T-cell (primary cell): ENCODE data around the gene HDAC11. TPM values are rescaled to one million over a fixed set of nuclear protein-coding genes. Genes with fewer than 3 reads are reported as not detected.

Source experiments
- ATAC-seq, 4 experiments: fragments of 200-7000 bp in 3 of 4; fragments of 150-1000 bp in 1 of 4; cut with Tn5 transposase; replicated peaks in 1 of 4; 1 replicate in 3 of 4; 2 replicates in 1 of 4; pipeline ENCODE4 v1.10.0; 2021; ENCODE audit warnings: moderate library complexity in 3 of 4, mild to moderate bottlenecking in 2 of 4, moderate number of reproducible peaks in 1 of 4
- CTCF ChIA-PET, 2 donors: fragments of 300-600 bp; sonication (Branson Sonifier 250); formaldehyde crosslinking; loops; one replicate each; lab custom pipeline; 2022; ENCODE audit warnings: antibody characterized with exemption in 2 of 2; lab: Charles Lee
- POLR2A ChIA-PET, 2 donors: fragments of 300-600 bp; sonication (Branson Sonifier 250); formaldehyde crosslinking; loops; one replicate each; lab custom pipeline; 2022; ENCODE audit warnings: antibody characterized with exemption in 2 of 2; lab: Charles Lee
- DNase-seq, 35 experiments: peaks; one replicate each; pipeline versions ENCODE4 v3.0.0 to v3.0.0-alpha.2; 2013 to 2023
- H3K27ac ChIP-seq: one replicate; pipeline ENCODE4 v1.5.1; 2013; ENCODE audit warnings: low read length
- H3K27me3 ChIP-seq, 2 experiments: replicated peaks in 1 of 2; 1 replicate in 1 of 2; 2 replicates in 1 of 2; pipeline versions ENCODE4 v1.6.1 to v1.7.0; 2013; ENCODE audit warnings: low read length in 1 of 2, mixed read lengths in 1 of 2; ENCODE audit not compliant: control insufficient read depth in 2 of 2, insufficient read depth in 2 of 2; ENCODE audit errors: extremely low read depth in 1 of 2
- H3K36me3 ChIP-seq, 2 donors: 1 replicate in 1 of 2; 2 replicates in 1 of 2; pipeline versions ENCODE4 v1.6.1 to v1.7.0; 2013; ENCODE audit warnings: low read length in 1 of 2; ENCODE audit not compliant: control insufficient read depth in 2 of 2, insufficient read depth in 1 of 2; ENCODE audit errors: extremely low read depth in 1 of 2
- H3K4me1 ChIP-seq, 2 experiments: 1 replicate in 1 of 2; 2 replicates in 1 of 2; pipeline versions ENCODE4 v1.6.1 to v1.7.0; 2013; ENCODE audit warnings: low read length in 2 of 2, mixed read lengths in 1 of 2; ENCODE audit not compliant: insufficient read depth in 2 of 2, control insufficient read depth in 1 of 2; ENCODE audit errors: extremely low read depth in 1 of 2
- H3K4me3 ChIP-seq, 2 donors: 1 replicate in 1 of 2; 2 replicates in 1 of 2; pipeline versions ENCODE4 v1.5.1 to v1.7.0; 2013; ENCODE audit warnings: mild to moderate bottlenecking in 2 of 2, low read length in 1 of 2, moderate library complexity in 1 of 2; ENCODE audit not compliant: control insufficient read depth in 1 of 2; ENCODE audit errors: extremely low read depth in 1 of 2
- H3K9me3 ChIP-seq: 2 replicates; pipeline ENCODE4 v1.7.0; 2013
- H3K27ac Mint-ChIP-seq, 2 donors: one replicate each; pipeline ENCODE4 v1.8.0; 2020 to 2021; ENCODE audit warnings: mild to moderate bottlenecking in 2 of 2, mixed read lengths in 2 of 2
- H3K27me3 Mint-ChIP-seq, 2 donors: one replicate each; pipeline ENCODE4 v1.8.0; 2021 to 2022; ENCODE audit warnings: mixed read lengths in 2 of 2
- H3K36me3 Mint-ChIP-seq: one replicate; pipeline ENCODE4 v1.8.0; 2021; ENCODE audit warnings: mixed read lengths
- H3K4me1 Mint-ChIP-seq, 3 donors: one replicate each; pipeline ENCODE4 v1.8.0; 2020 to 2022; ENCODE audit warnings: mixed read lengths in 3 of 3, mild to moderate bottlenecking in 1 of 3
- H3K4me3 Mint-ChIP-seq, 3 donors: one replicate each; pipeline ENCODE4 v1.8.0; 2020 to 2022; ENCODE audit warnings: mild to moderate bottlenecking in 3 of 3, mixed read lengths in 3 of 3, moderate library complexity in 3 of 3
- H3K9me3 Mint-ChIP-seq, 3 donors: one replicate each; pipeline ENCODE4 v1.8.0; 2020 to 2022; ENCODE audit warnings: mixed read lengths in 3 of 3
- WGBS: methylation state at CpG from one replicate; pipeline ENCODE4 v1.1.5; 2013; ENCODE audit warnings: missing lambda C conversion rate; ENCODE audit not compliant: insufficient coverage; 5-methylcytosine and 5-hydroxymethylcytosine counted together
- total RNA-seq, 35 experiments: library from RNA in 6 of 35; stranded (reverse) in 6 of 35; fragments of 120-200 nt in 1 of 35; gene quantifications; one replicate each; pipeline versions ENCODE4 v1.2.1 to v1.2.4 and lab custom pipeline; 2013 to 2026

HDAC11 gene
- total RNA-seq, 5 donors from 2014 or later (not counting 1 experiment from before 2014, with no cell fraction given): 5.9 to 10.4 (median 7.9) TPM

DNA sequence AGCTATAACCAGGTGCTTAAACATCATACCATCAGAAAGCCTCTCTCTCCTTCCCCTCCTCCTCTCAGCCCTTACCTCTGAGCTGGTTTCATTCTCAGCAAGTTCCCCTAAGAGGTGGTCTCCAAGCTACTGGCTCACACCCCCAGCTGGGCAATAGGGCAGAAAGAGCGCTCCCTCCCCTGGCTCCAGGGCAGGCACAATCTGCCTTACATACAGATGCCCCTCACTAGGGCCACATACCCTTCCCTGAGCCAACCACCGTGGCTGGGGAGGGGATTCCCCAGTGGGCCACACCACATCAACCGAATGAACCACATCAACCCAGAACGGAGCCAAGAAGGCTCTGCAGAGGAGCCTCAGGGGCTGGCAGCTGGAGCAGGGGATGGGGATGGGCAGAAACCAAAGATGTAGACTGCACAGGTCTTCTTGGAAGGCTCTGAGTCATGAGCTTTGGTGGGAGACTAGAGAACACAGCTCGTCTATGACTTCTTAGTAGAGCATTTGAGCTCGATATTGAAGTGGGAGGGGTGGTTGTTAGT lies 64.3 kb downstream of the HDAC11 start:
- 7% methylated on average over 2 of the region's 6 CpGs for WGBS
- Histone ChIP-seq H3K4me1 (peaks cover 14 to 26% of the 10 kb centered on the region in 2 experiments), H3K36me3 (no peaks in the 10 kb centered on the region), H3K27ac (no peak overlapping the region), H3K9me3 (peaks cover 2% of the 10 kb centered on the region), H3K4me3 (no peak overlapping the region), H3K27me3 (peaks cover 0 to 42% of the 10 kb centered on the region in 2 experiments)
- Mint-ChIP-seq H3K36me3 (no peaks in the 10 kb centered on the region), H3K27me3 (peaks cover 7 to 32% of the 10 kb centered on the region in 2 donors), H3K27ac (no peak overlapping the region), H3K9me3 (peaks cover 0 to 5% (median 5%) of the 10 kb centered on the region in 3 donors), H3K4me1 (peaks cover 21 to 30% (median 22%) of the 10 kb centered on the region in 3 donors), H3K4me3 (peak overlapping the region in 1 of 3 donors; percentile 52)
- DNase-seq (peak in 31 of 35 experiments; percentile 13 to 73 (median 48)), ATAC-seq (peak; percentile 60 to 94 (median 78))
- POLR2A ChIA-PET: no interaction called here
- CTCF ChIA-PET: interaction anchor here in 1 of 2 donors (0.9 kb wide), 1 partner anchor 453 kb away, joined by 3 read pairs; no protein-coding TSS in a partner anchor

GRCh38 chr3:13544951-13545651 lies 65.0 kb downstream of the HDAC11 start:
- peaks cover 0 to 5% (median 5%) of the 10 kb centered on the region in 3 donors for H3K9me3 Mint-ChIP-seq
- ATAC-seq: no peak
- H3K27me3 Mint-ChIP-seq: peaks cover 14 to 38% of the 10 kb centered on the region in 2 donors
- ChIA-PET POLR2A (no interaction called here), CTCF (interaction anchor here in 1 of 2 donors (0.9 kb wide), 1 partner anchor 453 kb away, joined by 3 read pairs; no protein-coding TSS in a partner anchor)
- H3K36me3 Mint-ChIP-seq: no peaks in the 10 kb centered on the region
- H3K4me3 Mint-ChIP-seq: peak overlapping the region in 1 of 3 donors; percentile 52
- no peak overlapping the region for H3K27ac ChIP-seq
- peaks cover 14 to 33% of the 10 kb centered on the region in 2 experiments for H3K4me1 ChIP-seq
- H3K4me1 Mint-ChIP-seq: peaks cover 26 to 38% (median 28%) of the 10 kb centered on the region in 3 donors
- DNase-seq: no peak
- peaks cover 2% of the 10 kb centered on the region for H3K9me3 ChIP-seq
- H3K27ac Mint-ChIP-seq: no peak overlapping the region
- no peaks in the 10 kb centered on the region for H3K36me3 ChIP-seq
- WGBS: 45% methylated on average over 6 of the region's 9 CpGs
- H3K27me3 ChIP-seq: peaks cover 0 to 50% of the 10 kb centered on the region in 2 experiments
- H3K4me3 ChIP-seq: no peak overlapping the region

DNA sequence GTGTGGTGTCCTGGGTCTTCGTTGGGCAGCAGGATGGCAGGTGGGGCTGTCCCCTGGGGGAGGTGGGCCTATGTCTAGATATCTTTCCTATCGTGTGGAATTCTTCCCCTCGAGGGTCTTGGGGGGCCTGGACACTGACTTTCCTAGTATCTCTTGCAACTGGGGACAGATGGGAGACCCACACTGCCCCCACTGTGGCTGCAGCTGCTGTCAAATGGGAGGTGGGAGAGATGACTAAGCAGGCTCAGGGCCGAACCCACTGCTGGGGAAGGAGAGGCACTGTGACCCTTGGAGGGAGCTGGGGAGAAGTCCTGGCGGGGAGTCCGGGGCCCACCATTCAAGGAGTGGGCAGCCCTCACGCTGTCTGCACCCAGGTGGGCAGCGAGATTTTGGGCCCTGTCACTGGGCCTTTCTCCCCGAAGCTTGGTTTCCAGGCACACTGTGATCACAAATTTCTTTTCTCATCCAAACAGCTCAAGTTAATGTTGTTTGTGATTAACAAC lies 65.9 kb downstream of the HDAC11 start:
- Mint-ChIP-seq H3K9me3 (peaks cover 0 to 5% (median 2%) of the 10 kb centered on the region in 3 donors), H3K4me3 (no peak overlapping the region), H3K4me1 (peaks cover 29 to 38% (median 32%) of the 10 kb centered on the region in 3 donors), H3K36me3 (no peaks in the 10 kb centered on the region), H3K27ac (no peak overlapping the region), H3K27me3 (peaks cover 16 to 45% of the 10 kb centered on the region in 2 donors)
- Histone ChIP-seq H3K27me3 (peaks cover 0 to 59% of the 10 kb centered on the region in 2 experiments), H3K4me3 (no peak overlapping the region), H3K4me1 (peaks cover 14 to 38% of the 10 kb centered on the region in 2 experiments), H3K9me3 (peaks cover 2% of the 10 kb centered on the region), H3K27ac (no peak overlapping the region), H3K36me3 (no peaks in the 10 kb centered on the region)
- ChIA-PET CTCF (no interaction called here), POLR2A (no interaction called here)
- 74% methylated on average over 6 of the region's 9 CpGs for WGBS
- DNase-seq: no peak
- ATAC-seq: no peak

- H3K27ac Mint-ChIP-seq: no peak overlapping the region
- peaks cover 16 to 52% of the 10 kb centered on the region in 2 donors for H3K27me3 Mint-ChIP-seq
- H3K9me3 ChIP-seq: peaks cover 2% of the 10 kb centered on the region
- no peaks in the 10 kb centered on the region for H3K36me3 Mint-ChIP-seq
- H3K27me3 ChIP-seq: peaks cover 0 to 65% of the 10 kb centered on the region in 2 experiments
- H3K4me3 ChIP-seq: no peak overlapping the region
- H3K9me3 Mint-ChIP-seq: peaks cover 0 to 5% (median 0%) of the 10 kb centered on the region in 3 donors
- ChIA-PET CTCF (no interaction called here), POLR2A (no interaction called here)
- H3K4me1 ChIP-seq: peaks cover 14 to 41% of the 10 kb centered on the region in 2 experiments
- H3K4me1 Mint-ChIP-seq: peaks cover 29 to 38% (median 32%) of the 10 kb centered on the region in 3 donors
- DNase-seq (no peak), ATAC-seq (no peak)
- 91% methylated on average over 8 of the region's 9 CpGs for WGBS
- no peaks in the 10 kb centered on the region for H3K36me3 ChIP-seq
- H3K27ac ChIP-seq: no peak overlapping the region
- H3K4me3 Mint-ChIP-seq: no peak overlapping the region
Observed at GRCh38 chr3:13546667-13547171, 66.6 kb downstream of the HDAC11 start.

DNA sequence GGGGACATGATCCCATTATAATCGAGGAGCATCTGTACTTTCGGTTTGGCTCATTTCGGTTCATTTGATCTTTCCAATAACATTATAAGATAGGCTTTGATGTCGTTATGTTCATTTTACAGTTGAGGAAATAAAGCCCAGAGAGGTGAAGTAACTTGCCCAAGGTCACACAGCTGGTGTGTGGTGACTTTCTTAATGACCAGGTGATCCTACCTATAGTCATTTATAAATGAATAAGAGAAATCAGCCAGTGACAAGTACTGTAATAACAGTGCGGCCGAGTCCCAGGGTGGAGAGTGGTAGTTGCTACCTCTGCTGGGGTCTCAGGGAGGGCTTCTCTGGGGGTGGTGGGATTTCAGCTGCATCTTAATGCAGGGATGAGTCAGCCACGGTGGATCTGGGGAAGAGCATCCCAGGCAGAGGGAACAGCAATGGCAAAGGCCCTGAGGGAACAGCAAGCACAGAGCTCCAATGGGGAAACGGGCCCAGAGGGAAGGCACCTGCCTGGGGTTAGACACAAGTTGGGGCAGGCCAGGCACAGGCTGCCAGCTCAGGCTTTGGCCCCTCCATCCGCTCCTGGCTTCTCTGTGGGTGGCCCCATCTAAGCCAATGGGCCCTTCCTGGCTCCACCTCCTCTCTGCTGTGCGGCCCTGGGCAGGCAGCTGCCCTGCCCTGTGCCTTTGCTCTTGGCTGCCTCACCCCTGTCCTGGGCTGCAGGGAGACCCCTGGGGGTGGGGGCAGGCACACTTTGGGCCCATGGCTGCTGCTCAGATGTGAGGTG lies 67.7 kb downstream of the HDAC11 start:
- Mint-ChIP-seq H3K27ac (no peak overlapping the region), H3K4me3 (peak overlapping the region; percentile 37 to 60 (median 59)), H3K36me3 (no peaks in the 10 kb centered on the region), H3K4me1 (peaks cover 29 to 41% (median 32%) of the 10 kb centered on the region in 3 donors), H3K9me3 (no peaks in the 10 kb centered on the region), H3K27me3 (peaks cover 16 to 61% of the 10 kb centered on the region in 2 donors)
- Histone ChIP-seq H3K4me1 (peaks cover 14 to 45% of the 10 kb centered on the region in 2 experiments), H3K27me3 (peaks cover 0 to 74% of the 10 kb centered on the region in 2 experiments), H3K9me3 (no peaks in the 10 kb centered on the region), H3K4me3 (no peak overlapping the region), H3K36me3 (no peaks in the 10 kb centered on the region), H3K27ac (no peak overlapping the region)
- DNase-seq (no peak), ATAC-seq (no peak)
- 88% methylated on average over 6 of the region's 10 CpGs for WGBS
- CTCF ChIA-PET: no interaction called here
- POLR2A ChIA-PET: no interaction called here
